H1 (cell line): ENCODE measurements around the gene PRR5L. TPM values are rescaled to one million over a fixed set of nuclear protein-coding genes. Genes with fewer than 3 reads are reported as not detected.

ENCODE experiments used
- polyA plus RNA-seq, 7 experiments: library from polyadenylated mRNA; depleted of rRNA in 3 of 7; stranded (reverse) in 5 of 7; unstranded in 2 of 7; fragments of >200 nt in 5 of 7; fragments of 200-250 nt in 2 of 7; gene quantifications; 1 replicate in 5 of 7; 2 replicates in 1 of 7; 4 replicates in 1 of 7; pipeline versions ENCODE4 v1.2.1 to v1.2.3, GENCODE V29; 2011 to 2013; ENCODE audit warnings: missing spikeins in 2 of 7, mixed read lengths in 2 of 7
- total RNA-seq: library from RNA; stranded (reverse); fragmentation: NEBNext Ultra II Directional; extraction: Animal tissue kit (Norgen Biotek cat#: 25700); gene quantifications from 2 replicates; pipeline ENCODE4 v1.2.1, GENCODE V29; 2021
- TF ChIP-seq, protein P1 (sequence below): IDR thresholded peaks from 2 replicates; pipeline ENCODE4 v1.6.1; 2012; ENCODE audit warnings: low read length, inconsistent platforms

The PRR5L gene
- total and polyA plus RNA-seq, 2 of the 8 experiments (the other 6 are each of a cell fraction or from before 2014, with no cell fraction given) = 6.6 to 10.1 TPM

DNA sequence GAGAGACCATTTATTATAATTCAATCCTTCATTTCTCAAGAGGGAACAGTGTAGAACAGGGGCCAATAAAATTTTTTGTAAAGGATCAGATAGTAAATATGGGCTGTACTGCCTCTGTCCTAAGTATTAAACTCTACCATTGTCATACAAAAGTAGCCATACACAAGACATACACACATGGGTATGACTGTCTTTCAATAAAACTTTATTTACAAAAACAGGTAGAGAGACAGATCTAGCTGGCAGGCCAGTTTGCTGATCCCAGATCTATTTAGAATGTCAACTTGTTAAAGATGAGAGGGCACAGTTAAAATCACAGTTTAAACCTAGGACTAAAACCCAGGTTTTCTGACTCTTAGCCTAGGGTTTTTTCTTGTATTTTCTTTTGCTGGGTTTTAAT is 197.2 kb downstream of the PRR5L start (continued):
- TF ChIP-seq, protein P1, sequence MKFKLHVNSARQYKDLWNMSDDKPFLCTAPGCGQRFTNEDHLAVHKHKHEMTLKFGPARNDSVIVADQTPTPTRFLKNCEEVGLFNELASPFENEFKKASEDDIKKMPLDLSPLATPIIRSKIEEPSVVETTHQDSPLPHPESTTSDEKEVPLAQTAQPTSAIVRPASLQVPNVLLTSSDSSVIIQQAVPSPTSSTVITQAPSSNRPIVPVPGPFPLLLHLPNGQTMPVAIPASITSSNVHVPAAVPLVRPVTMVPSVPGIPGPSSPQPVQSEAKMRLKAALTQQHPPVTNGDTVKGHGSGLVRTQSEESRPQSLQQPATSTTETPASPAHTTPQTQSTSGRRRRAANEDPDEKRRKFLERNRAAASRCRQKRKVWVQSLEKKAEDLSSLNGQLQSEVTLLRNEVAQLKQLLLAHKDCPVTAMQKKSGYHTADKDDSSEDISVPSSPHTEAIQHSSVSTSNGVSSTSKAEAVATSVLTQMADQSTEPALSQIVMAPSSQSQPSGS = no peak
